ENCODE data around the gene ABCB10.

Gene ABCB10

DNA sequence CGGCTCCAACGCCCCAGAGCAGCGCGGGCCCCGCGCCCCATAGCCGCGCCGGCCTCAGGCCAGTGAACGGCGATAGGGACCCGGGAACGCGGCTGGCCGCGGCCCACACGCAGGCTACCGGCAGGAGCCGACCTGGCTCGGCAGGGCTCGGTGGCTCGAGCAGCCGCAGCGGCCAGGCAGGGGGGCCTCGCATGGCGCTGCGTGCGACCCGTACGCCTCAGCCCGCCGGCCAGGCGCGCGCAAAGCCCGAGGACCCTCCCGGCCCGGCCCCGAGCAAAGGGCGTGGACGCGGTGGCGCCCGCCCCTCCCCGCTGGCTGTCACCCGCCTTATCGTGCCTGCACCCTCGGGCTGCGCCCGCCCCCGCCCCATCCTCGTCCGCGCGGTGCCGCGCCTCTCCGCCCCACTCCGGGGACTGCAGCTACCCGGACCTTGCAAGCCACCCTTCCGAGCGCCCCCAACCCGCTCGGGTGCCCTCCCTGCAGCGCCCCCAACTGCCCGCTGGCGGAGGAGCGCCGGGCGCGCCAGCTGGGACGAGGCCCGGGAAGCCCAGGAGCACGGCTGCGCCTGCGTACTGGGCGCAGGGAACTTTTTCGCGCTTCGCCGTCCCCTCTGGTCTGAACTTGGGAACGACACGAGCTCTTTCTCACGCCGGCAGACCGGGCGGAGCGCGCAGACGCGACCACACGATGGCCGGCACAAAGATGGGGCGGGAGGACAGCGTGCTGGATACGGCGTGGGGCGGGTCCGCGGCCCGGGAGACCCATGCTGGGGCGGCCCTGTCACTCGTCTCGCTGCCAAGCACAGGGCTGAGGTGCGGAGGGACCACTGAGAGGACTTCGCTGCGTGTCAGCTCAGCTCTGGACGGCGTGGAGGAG is at the start of gene ABCB10:
ABCB10 (minus strand) TSS at position 248 of the 876 bp plus-strand sequence; CDS start at position 193, 55 bp downstream.
- peak within 1 kb of the TSS; percentile 83 for H3K4me3 ChIP-seq (ENCODE audit: low read depth, low read length)
- TF ChIP-seq, protein P1, sequence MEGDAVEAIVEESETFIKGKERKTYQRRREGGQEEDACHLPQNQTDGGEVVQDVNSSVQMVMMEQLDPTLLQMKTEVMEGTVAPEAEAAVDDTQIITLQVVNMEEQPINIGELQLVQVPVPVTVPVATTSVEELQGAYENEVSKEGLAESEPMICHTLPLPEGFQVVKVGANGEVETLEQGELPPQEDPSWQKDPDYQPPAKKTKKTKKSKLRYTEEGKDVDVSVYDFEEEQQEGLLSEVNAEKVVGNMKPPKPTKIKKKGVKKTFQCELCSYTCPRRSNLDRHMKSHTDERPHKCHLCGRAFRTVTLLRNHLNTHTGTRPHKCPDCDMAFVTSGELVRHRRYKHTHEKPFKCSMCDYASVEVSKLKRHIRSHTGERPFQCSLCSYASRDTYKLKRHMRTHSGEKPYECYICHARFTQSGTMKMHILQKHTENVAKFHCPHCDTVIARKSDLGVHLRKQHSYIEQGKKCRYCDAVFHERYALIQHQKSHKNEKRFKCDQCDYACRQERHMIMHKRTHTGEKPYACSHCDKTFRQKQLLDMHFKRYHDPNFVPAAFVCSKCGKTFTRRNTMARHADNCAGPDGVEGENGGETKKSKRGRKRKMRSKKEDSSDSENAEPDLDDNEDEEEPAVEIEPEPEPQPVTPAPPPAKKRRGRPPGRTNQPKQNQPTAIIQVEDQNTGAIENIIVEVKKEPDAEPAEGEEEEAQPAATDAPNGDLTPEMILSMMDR (conservative IDR thresholded peaks at IDR 0.05; ENCODE audit: low read depth, low read length) = peak; percentile 60
- peak; percentile 98 for DNase-seq (ENCODE audit: low read depth)

DNA sequence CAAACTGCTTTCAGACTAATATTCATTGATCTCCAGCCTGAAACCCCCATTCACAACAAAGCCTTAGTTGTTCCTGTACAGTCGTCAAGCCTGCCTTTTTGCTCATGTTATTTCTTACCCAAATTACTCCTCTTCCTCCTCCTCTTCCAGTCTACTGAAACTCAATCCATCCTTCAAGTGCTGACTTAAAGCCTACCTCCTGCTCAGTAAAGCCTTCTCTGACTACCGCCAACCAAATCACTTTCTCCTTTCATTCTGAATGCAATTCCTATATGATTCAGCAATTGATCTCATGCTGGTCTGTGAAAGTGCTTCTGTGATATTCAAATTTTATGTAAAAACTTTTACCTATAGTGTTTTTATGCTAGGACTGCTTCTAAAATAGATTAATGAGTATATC is 48.9 kb upstream of the ABCB10 start:
- DNase-seq (ENCODE audit: low read depth) = no peak
- H3K4me3 ChIP-seq (ENCODE audit: low read depth, low read length) = no peak overlapping the region
- TF ChIP-seq, protein P1 (conservative IDR thresholded peaks at IDR 0.05; ENCODE audit: low read depth, low read length) = no peak

DNA sequence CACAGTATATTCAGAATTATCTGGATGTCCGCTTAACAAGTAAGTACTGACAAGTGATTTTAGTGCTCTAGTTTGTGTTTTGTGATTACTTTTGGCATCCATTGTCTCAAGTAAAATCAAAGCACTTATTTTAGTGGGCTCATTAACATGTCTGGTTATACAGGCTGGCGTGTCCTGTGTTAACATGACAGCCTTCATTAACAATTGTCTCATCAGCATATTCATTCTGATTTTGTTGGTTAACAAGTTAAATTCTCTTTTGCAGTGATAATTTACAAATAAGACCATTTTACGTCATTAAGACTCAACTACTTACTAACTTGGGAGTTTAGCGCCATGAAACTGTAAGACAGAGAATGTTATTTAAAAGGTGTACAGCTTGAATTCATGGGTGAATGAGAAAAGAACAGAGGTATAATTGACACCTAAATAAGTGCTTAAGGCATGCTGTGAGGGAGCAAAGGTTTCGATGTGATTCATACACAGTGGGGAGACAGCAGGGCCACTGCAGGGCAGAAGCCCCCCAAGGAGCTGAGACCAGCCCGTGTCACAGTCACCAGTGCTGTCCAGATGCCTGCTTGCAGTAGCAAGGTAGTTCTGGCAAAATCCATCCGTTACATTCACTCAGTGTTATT is 45.0 kb upstream of the ABCB10 start:
- DNase-seq (ENCODE audit: low read depth) = no peak
- TF ChIP-seq, protein P1 (conservative IDR thresholded peaks at IDR 0.05; ENCODE audit: low read depth, low read length) = no peak
- no peak overlapping the region for H3K4me3 ChIP-seq (ENCODE audit: low read depth, low read length)

DNA sequence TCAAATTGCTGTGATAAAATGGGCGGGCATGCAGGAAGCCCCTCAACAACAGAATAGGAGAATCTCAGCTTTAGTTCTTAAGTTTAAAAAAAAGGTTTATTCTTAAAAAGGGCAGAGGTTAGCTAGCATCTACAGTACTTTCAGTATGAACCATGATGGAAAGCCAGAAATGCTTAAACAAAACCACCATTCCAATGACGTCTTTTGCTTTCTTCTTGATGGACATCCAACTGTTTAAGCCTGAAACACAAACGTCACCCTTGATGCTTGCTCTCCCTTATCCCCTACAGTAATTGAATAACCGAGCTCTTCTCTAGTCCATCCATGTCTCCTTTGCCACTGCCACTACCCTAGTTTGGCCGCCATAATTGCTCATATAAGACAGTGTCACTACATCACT is 41.7 kb upstream of the ABCB10 start:
- no peak for DNase-seq (ENCODE audit: low read depth)
- TF ChIP-seq, protein P1 (conservative IDR thresholded peaks at IDR 0.05; ENCODE audit: low read depth, low read length) = no peak
- H3K4me3 ChIP-seq (ENCODE audit: low read depth, low read length) = no peak overlapping the region

DNA sequence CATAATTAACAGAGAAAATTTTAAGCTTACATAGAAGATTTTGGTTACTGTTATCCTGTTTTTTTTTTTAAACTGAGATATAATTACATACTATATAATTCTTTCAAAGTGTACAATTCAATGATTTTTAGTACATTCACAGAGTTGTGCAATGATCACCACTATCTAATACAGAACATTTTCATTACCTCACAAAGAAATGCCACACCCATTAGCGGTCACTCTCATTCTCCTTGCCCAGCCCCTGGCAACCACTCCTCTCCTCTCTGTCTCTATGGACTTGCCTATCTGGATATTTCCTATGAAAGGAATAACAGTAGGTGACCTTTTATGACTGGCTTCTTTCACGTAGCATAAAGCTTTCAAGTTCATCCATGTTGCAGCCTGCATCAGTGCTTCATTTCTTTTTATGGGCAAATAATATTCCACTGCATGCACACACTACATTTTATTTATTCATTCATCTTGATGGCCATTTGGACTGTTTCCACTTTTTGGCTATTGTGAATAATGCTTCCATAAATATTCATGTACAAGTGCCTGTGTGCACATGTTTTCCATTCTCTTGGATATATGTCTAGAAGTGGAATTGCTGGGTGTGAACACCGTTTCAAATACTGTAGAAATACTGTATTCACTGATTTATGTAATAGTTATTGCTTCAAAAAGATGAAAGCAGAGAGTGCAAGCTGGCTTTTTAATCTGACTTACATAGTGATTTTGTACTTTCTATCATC is 40.9 kb upstream of the ABCB10 start:
- no peak overlapping the region for H3K4me3 ChIP-seq (ENCODE audit: low read depth, low read length)
- no peak for DNase-seq (ENCODE audit: low read depth)
- TF ChIP-seq, protein P1 (conservative IDR thresholded peaks at IDR 0.05; ENCODE audit: low read depth, low read length) = no peak

DNA sequence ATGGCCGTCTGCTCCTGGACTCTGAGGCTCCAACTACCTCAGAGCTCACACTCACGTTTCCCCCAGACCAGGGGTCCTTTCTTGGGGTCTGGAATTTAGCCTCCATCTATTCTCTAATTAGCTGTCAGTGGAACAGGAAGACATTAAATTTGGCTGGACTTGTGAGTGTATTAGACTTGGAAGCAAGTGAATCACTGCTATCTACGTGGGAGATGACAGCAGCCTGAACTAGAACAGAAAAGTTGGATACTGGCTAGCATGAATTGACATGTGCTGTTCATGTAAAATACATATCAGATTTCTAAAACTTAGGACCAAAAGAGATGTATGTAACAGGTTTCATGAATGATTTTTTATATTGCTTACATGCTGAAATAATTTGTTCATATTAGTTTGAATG is 39.4 kb upstream of the ABCB10 start:
- no peak overlapping the region for H3K4me3 ChIP-seq (ENCODE audit: low read depth, low read length)
- peak; percentile 38 for DNase-seq (ENCODE audit: low read depth)
- TF ChIP-seq, protein P1 (conservative IDR thresholded peaks at IDR 0.05; ENCODE audit: low read depth, low read length) = no peak

Data from choroid plexus epithelial cell (primary cell).